GM12801 (cell line): ENCODE results near the gene NAGPA.

Experiments used
- TF ChIP-seq, protein P1 (sequence below): IDR thresholded peaks from one replicate; pipeline ENCODE4 v1.5.1; 2011; ENCODE audit warnings: control low read depth; ENCODE audit not compliant: insufficient read length; ENCODE audit errors: extremely low read depth

Gene NAGPA

DNA sequence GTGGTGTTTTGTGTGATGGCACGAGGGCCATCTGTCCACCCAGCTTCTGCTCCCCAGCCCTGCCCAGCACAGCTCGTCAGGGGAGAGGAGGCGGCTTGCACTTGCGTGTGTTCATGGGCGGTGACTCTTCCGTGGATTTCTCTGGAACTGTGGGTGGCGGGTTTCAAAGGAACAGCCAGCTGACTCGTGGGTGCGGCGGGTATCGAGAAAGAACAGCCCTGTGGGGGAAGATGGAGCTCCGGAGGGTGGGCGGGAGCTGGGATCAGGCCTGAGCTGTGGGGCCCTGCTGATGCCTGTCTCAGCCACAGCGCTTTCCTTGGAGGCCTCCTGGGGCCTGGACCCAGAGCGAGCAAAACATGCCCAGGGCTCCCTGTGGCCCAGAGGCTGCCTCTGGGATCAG is 13.2 kb downstream of the NAGPA start:
- TF ChIP-seq, protein P1, sequence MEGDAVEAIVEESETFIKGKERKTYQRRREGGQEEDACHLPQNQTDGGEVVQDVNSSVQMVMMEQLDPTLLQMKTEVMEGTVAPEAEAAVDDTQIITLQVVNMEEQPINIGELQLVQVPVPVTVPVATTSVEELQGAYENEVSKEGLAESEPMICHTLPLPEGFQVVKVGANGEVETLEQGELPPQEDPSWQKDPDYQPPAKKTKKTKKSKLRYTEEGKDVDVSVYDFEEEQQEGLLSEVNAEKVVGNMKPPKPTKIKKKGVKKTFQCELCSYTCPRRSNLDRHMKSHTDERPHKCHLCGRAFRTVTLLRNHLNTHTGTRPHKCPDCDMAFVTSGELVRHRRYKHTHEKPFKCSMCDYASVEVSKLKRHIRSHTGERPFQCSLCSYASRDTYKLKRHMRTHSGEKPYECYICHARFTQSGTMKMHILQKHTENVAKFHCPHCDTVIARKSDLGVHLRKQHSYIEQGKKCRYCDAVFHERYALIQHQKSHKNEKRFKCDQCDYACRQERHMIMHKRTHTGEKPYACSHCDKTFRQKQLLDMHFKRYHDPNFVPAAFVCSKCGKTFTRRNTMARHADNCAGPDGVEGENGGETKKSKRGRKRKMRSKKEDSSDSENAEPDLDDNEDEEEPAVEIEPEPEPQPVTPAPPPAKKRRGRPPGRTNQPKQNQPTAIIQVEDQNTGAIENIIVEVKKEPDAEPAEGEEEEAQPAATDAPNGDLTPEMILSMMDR = no peak

- TF ChIP-seq, protein P1 = no peak
Measured at GRCh38 chr16:5019775-5020174, 14.0 kb downstream of the NAGPA start.

GRCh38 chr16:5018793-5019192 is 14.9 kb downstream of the NAGPA start:
- TF ChIP-seq, protein P1 = no peak

GRCh38 chr16:5017678-5017969 is 16.1 kb downstream of the NAGPA start:
- TF ChIP-seq, protein P1 = no peak

DNA sequence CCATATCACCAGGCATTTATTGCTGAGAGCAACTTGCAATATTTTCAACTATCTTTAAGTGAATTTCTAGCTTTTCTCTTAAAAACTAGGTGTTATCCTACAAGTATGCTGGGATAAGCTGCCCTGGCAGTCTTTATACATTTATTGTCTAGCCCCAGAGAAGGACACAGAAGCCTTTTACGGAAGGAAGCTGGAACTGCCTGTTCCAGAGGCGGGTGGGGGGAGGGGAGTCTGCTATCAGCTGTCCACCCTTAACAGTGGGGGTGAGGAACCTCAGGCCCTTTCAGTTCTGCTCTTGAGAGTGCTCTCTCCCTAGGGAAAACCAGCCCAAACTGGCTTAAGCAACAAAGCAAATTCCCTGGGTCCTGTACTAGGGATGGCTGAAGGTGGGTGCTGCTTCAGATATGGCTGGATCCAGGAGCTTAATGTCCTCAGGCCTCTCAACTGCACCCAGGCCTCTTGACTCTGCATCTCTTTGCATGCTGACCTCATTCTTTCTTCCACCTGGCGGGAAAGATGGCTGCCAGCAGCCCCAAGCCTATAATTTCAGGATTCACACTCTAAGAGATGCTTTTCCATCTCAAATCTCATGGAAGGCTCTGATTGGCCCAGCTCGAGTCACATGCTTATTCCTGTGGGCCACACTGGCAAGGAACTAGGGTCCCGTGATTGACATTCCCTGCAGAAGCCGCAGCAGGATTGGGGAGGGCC is 16.6 kb downstream of the NAGPA start:
- TF ChIP-seq, protein P1 = no peak

DNA sequence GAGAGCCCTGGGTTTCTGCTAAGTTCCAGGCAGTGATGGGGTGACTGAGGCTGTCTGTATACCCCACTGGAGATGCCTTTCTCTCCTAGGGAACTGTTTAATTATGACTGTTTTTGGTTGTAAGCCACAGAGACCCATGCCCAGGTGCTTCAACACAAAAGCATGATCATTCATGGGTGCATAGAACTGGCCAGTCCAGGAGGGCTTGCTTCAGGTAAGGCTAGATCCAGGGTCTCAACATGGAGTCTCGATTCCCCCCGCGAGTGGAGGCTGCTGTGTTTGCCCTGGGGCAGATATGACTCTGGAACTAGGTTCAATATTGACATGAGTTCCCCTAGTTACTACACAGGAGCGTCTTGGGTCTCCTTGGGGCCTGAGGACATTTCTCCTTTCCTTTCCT is 17.8 kb downstream of the NAGPA start:
- TF ChIP-seq, protein P1 = no peak

DNA sequence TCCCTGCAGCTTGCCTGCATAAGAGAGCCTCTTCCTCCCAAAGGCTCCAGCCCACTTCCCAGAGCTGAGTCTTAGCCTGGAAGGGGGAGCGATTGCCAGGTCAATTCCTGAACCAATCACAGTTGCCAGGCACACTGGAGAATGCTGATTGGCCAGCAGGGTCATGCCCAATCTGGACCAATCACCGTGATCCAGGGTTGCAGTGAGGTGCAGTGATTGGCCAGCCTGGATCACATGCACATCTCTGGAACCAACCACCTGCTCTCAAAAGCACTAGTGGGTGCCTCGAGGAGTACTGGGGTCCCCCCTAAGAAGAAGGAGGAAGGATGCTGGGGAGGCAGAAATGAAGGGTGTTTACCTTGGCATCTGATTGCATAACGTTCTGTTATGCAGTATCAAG is 18.4 kb downstream of the NAGPA start:
- TF ChIP-seq, protein P1 = no peak

DNA sequence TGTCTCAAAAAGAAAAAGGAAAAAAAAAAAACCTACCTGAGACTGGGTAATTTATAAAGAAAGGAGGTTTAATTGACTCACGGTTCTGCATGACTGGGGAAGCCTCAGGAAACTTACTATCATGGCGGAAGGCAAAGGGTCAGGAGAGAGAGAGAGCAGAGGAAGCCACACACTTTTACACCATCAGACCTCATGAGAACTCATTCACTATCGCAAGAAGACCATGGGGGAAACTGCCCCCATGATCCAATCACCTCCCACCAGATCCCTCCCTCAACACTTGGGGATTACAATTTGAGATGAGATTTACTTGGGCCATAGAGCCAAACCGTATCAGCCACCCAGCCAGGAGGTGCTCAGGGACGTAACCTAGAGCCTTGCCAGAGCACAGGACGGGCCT is 20.8 kb downstream of the NAGPA start:
- TF ChIP-seq, protein P1 = no peak
